Adipocyte (in vitro differentiated cells): ENCODE measurements around the gene PDE11A.

Experiments used
- DNase-seq: peaks from one replicate; pipeline ENCODE4 v3.0.0-alpha.2; 2015; ENCODE audit warnings: low read depth
- H3K27me3 ChIP-seq: replicated peaks from 2 replicates; pipeline ENCODE4 v1.7.0; 2013; ENCODE audit warnings: mild to moderate bottlenecking, low read length, moderate library complexity; ENCODE audit not compliant: control insufficient read depth, insufficient read depth
- H3K36me3 ChIP-seq: 2 replicates; pipeline ENCODE4 v1.7.0; 2013; ENCODE audit warnings: low read length, mild to moderate bottlenecking, moderate library complexity; ENCODE audit not compliant: control insufficient read depth, insufficient read depth, severe bottlenecking
- H3K4me1 ChIP-seq: 2 replicates; pipeline ENCODE4 v1.7.0; 2013; ENCODE audit warnings: mild to moderate bottlenecking, low read length, moderate library complexity; ENCODE audit not compliant: control insufficient read depth, insufficient read depth
- H3K4me3 ChIP-seq: 2 replicates; pipeline ENCODE4 v1.7.0; 2013; ENCODE audit warnings: mild to moderate bottlenecking, low read length, moderate library complexity
- H3K9ac ChIP-seq: 2 replicates; pipeline ENCODE4 v1.7.0; 2013; ENCODE audit warnings: mild to moderate bottlenecking, low read length, moderate library complexity
- H3K9me3 ChIP-seq: 2 replicates; pipeline ENCODE4 v1.7.0; 2013; ENCODE audit warnings: mild to moderate bottlenecking, low read length, moderate library complexity; ENCODE audit not compliant: control insufficient read depth

PDE11A gene

GRCh38 chr2:177880285-177880684 is 192.3 kb downstream of the PDE11A start:
- no peak for DNase-seq
- H3K36me3 ChIP-seq = no peaks in the 10 kb centered on the region
- no peaks in the 10 kb centered on the region for H3K9me3 ChIP-seq
- H3K27me3 ChIP-seq = no peaks in the 10 kb centered on the region
- H3K4me3 ChIP-seq = no peak overlapping the region
- H3K9ac ChIP-seq = no peak overlapping the region
- peaks cover 3% of the 10 kb centered on the region for H3K4me1 ChIP-seq

GRCh38 chr2:177876950-177877349 is 195.6 kb downstream of the PDE11A start:
- Histone ChIP-seq H3K9ac (no peak overlapping the region), H3K4me3 (no peak overlapping the region), H3K9me3 (no peaks in the 10 kb centered on the region), H3K27me3 (no peaks in the 10 kb centered on the region), H3K4me1 (peaks cover 4% of the 10 kb centered on the region), H3K36me3 (no peaks in the 10 kb centered on the region)
- no peak for DNase-seq

GRCh38 chr2:177874686-177875085 is 197.9 kb downstream of the PDE11A start:
- DNase-seq = no peak
- no peaks in the 10 kb centered on the region for H3K9me3 ChIP-seq
- no peak overlapping the region for H3K4me3 ChIP-seq
- H3K36me3 ChIP-seq = no peaks in the 10 kb centered on the region
- H3K9ac ChIP-seq = no peak overlapping the region
- no peaks in the 10 kb centered on the region for H3K27me3 ChIP-seq
- peaks cover 4% of the 10 kb centered on the region for H3K4me1 ChIP-seq

- no peak for DNase-seq
- Histone ChIP-seq H3K9me3 (no peaks in the 10 kb centered on the region), H3K36me3 (no peaks in the 10 kb centered on the region), H3K27me3 (no peaks in the 10 kb centered on the region), H3K4me3 (no peak overlapping the region), H3K4me1 (peaks cover 4% of the 10 kb centered on the region), H3K9ac (no peak overlapping the region)
Measured at GRCh38 chr2:177873915-177874314, 198.7 kb downstream of the PDE11A start.

- H3K9me3 ChIP-seq = no peaks in the 10 kb centered on the region
- H3K27me3 ChIP-seq = no peaks in the 10 kb centered on the region
- no peak overlapping the region for H3K4me3 ChIP-seq
- no peak for DNase-seq
- no peak overlapping the region for H3K9ac ChIP-seq
- no peaks in the 10 kb centered on the region for H3K36me3 ChIP-seq
- H3K4me1 ChIP-seq = peaks cover 4% of the 10 kb centered on the region
Measured at GRCh38 chr2:177872286-177872685, 200.3 kb downstream of the PDE11A start.

- Histone ChIP-seq H3K36me3 (no peaks in the 10 kb centered on the region), H3K9me3 (no peaks in the 10 kb centered on the region), H3K4me3 (no peak overlapping the region), H3K9ac (no peak overlapping the region), H3K4me1 (peaks cover 4% of the 10 kb centered on the region), H3K27me3 (no peaks in the 10 kb centered on the region)
- peak; percentile 16 for DNase-seq
Measured at GRCh38 chr2:177869912-177870311, 202.7 kb downstream of the PDE11A start.

GRCh38 chr2:177869209-177869608 is 203.4 kb downstream of the PDE11A start:
- no peak for DNase-seq
- Histone ChIP-seq H3K4me1 (peaks cover 4% of the 10 kb centered on the region), H3K36me3 (no peaks in the 10 kb centered on the region), H3K9ac (no peak overlapping the region), H3K27me3 (no peaks in the 10 kb centered on the region), H3K9me3 (no peaks in the 10 kb centered on the region), H3K4me3 (no peak overlapping the region)

GRCh38 chr2:177868806-177869205 is 203.8 kb downstream of the PDE11A start:
- no peaks in the 10 kb centered on the region for H3K36me3 ChIP-seq
- H3K9me3 ChIP-seq = no peaks in the 10 kb centered on the region
- no peak overlapping the region for H3K4me3 ChIP-seq
- H3K4me1 ChIP-seq = no peaks in the 10 kb centered on the region
- H3K27me3 ChIP-seq = no peaks in the 10 kb centered on the region
- no peak overlapping the region for H3K9ac ChIP-seq
- no peak for DNase-seq

GRCh38 chr2:177857538-177857937 is 215.0 kb downstream of the PDE11A start:
- H3K4me3 ChIP-seq = peak overlapping the region; percentile 27
- no peaks in the 10 kb centered on the region for H3K27me3 ChIP-seq
- H3K4me1 ChIP-seq = no peaks in the 10 kb centered on the region
- H3K9me3 ChIP-seq = peaks cover 11% of the 10 kb centered on the region
- no peak for DNase-seq
- no peaks in the 10 kb centered on the region for H3K36me3 ChIP-seq
- H3K9ac ChIP-seq = no peak overlapping the region

GRCh38 chr2:177852389-177852788 is 220.2 kb downstream of the PDE11A start:
- no peaks in the 10 kb centered on the region for H3K36me3 ChIP-seq
- DNase-seq = no peak
- H3K4me1 ChIP-seq = no peaks in the 10 kb centered on the region
- H3K9ac ChIP-seq = no peak overlapping the region
- no peaks in the 10 kb centered on the region for H3K27me3 ChIP-seq
- H3K9me3 ChIP-seq = peaks cover 7% of the 10 kb centered on the region
- H3K4me3 ChIP-seq = no peak overlapping the region

GRCh38 chr2:177843188-177843587 is 229.4 kb downstream of the PDE11A start:
- DNase-seq = no peak
- Histone ChIP-seq H3K4me3 (no peak overlapping the region), H3K4me1 (no peaks in the 10 kb centered on the region), H3K9me3 (peaks cover 8% of the 10 kb centered on the region), H3K36me3 (no peaks in the 10 kb centered on the region), H3K9ac (no peak overlapping the region), H3K27me3 (no peaks in the 10 kb centered on the region)

- no peaks in the 10 kb centered on the region for H3K27me3 ChIP-seq
- no peaks in the 10 kb centered on the region for H3K36me3 ChIP-seq
- H3K4me3 ChIP-seq = no peak overlapping the region
- no peak overlapping the region for H3K9ac ChIP-seq
- no peak for DNase-seq
- H3K9me3 ChIP-seq = peaks cover 16% of the 10 kb centered on the region
- no peaks in the 10 kb centered on the region for H3K4me1 ChIP-seq
Measured at GRCh38 chr2:177842243-177842642, 230.3 kb downstream of the PDE11A start.
